Activated naive CD8-positive, alpha-beta T cell treated with anti-CD3 and anti-CD28 coated beads, Interleukin-2, amount 50 U/mL, for 24 hours (primary cell): ENCODE measurements around the gene ACBD4.

Experiments used
- ATAC-seq: fragments of 150-1000 bp; cut with Tn5 transposase; one replicate; pipeline ENCODE4 v1.10.0; 2021
- DNase-seq: peaks from one replicate; pipeline ENCODE4 v3.0.0; 2021
- H3K27ac Mint-ChIP-seq: one replicate; pipeline ENCODE4 v1.8.0; 2021; ENCODE audit warnings: mild to moderate bottlenecking, mixed read lengths
- H3K27me3 Mint-ChIP-seq: one replicate; pipeline ENCODE4 v1.8.0; 2021; ENCODE audit warnings: mixed read lengths
- H3K36me3 Mint-ChIP-seq: one replicate; pipeline ENCODE4 v1.8.0; 2021; ENCODE audit warnings: low read depth, mixed read lengths
- H3K4me1 Mint-ChIP-seq: one replicate; pipeline ENCODE4 v1.8.0; 2021; ENCODE audit warnings: mixed read lengths
- H3K4me3 Mint-ChIP-seq: one replicate; pipeline ENCODE4 v1.8.0; 2021; ENCODE audit warnings: mild to moderate bottlenecking, moderate library complexity, mixed read lengths
- H3K9me3 Mint-ChIP-seq: one replicate; pipeline ENCODE4 v1.8.0; 2021; ENCODE audit warnings: mixed read lengths

The ACBD4 gene

GRCh38 chr17:45190503-45191255, 55.2 kb downstream of the ACBD4 start:
- ATAC-seq (no peak), DNase-seq (no peak)
- Mint-ChIP-seq H3K9me3 (no peaks in the 10 kb centered on the region), H3K27ac (no peak overlapping the region), H3K4me1 (no peaks in the 10 kb centered on the region), H3K4me3 (no peak overlapping the region), H3K36me3 (no peaks in the 10 kb centered on the region), H3K27me3 (no peaks in the 10 kb centered on the region)
